Cardiac fibroblast (primary cell): ENCODE results near the gene TMEM87A.

Source experiments
- DNase-seq, 2 donors: peaks; one replicate each; pipeline versions ENCODE4 v3.0.0 to v3.0.0-alpha.2; 2010; ENCODE audit warnings: low read depth in 2 of 2
- H3K4me3 ChIP-seq, 2 donors: replicated peaks in 1 of 2; 1 replicate in 1 of 2; 2 replicates in 1 of 2; pipeline ENCODE4 v1.5.1; 2011; ENCODE audit warnings: low read depth in 2 of 2, low read length in 2 of 2, mild to moderate bottlenecking in 2 of 2, moderate library complexity in 1 of 2
- CTCF ChIP-seq: IDR thresholded peaks from one replicate; pipeline ENCODE4 v1.5.1; 2011; ENCODE audit warnings: low read depth, mild to moderate bottlenecking, low read length, inconsistent platforms

The TMEM87A gene

GRCh38 chr15:42270996-42271395 is 2.2 kb downstream of the TMEM87A start:
- H3K4me3 ChIP-seq, result peak overlapping the region in 1 of 2 donors; percentile 35

GRCh38 chr15:42270551-42270950 is 2.7 kb downstream of the TMEM87A start:
- DNase-seq, result no peak
- no peak overlapping the region for H3K4me3 ChIP-seq
- no peak for TF ChIP-seq CTCF

More at GRCh38 chr15:42270996-42271395, 2.2 kb downstream of the TMEM87A start:
- DNase-seq, result no peak
- TF ChIP-seq CTCF, result no peak

GRCh38 chr15:42267286-42267685 is 5.9 kb downstream of the TMEM87A start:
- peak; percentile 7 to 26 for DNase-seq
- TF ChIP-seq CTCF, result no peak
- no peak overlapping the region for H3K4me3 ChIP-seq

- DNase-seq, result no peak
- H3K4me3 ChIP-seq, result no peak overlapping the region
- no peak for TF ChIP-seq CTCF
These were observed 8.4 kb downstream of the TMEM87A start for GRCh38 chr15:42264795-42265194.

GRCh38 chr15:42253300-42253699 is 19.9 kb downstream of the TMEM87A start:
- no peak overlapping the region for H3K4me3 ChIP-seq
- no peak for TF ChIP-seq CTCF

GRCh38 chr15:42240823-42241222 is 32.4 kb downstream of the TMEM87A start:
- H3K4me3 ChIP-seq, result no peak overlapping the region
- no peak for TF ChIP-seq CTCF
- DNase-seq, result no peak

More at GRCh38 chr15:42253300-42253699, 19.9 kb downstream of the TMEM87A start:
- no peak for DNase-seq

- peak in 1 of 2 donors; percentile 33 for DNase-seq
- no peak for TF ChIP-seq CTCF
- H3K4me3 ChIP-seq, result no peak overlapping the region
These were observed 33.6 kb downstream of the TMEM87A start for GRCh38 chr15:42239528-42240182.
